Activated CD4-positive, alpha-beta T cell treated with anti-CD3 and anti-CD28 coated beads, Interleukin-2, amount 50 U/mL, for 48 hours (primary cell): ENCODE measurements around the gene NUP85.
"Not testable (repeated sequence)": the region's sequence is repeated elsewhere in the genome, so short reads cannot be mapped to it uniquely, and the experiment has no call there.

Source experiments
- DNase-seq, 2 experiments: peaks; one replicate each; pipeline ENCODE4 v3.0.0-alpha.2; 2020

Gene NUP85

GRCh38 chr17:75207050-75207407 is 1.6 kb downstream of the NUP85 start:
- not testable (repeated sequence) for DNase-seq

GRCh38 chr17:75207760-75208159 is 2.3 kb downstream of the NUP85 start:
- DNase-seq, result no peak

DNA sequence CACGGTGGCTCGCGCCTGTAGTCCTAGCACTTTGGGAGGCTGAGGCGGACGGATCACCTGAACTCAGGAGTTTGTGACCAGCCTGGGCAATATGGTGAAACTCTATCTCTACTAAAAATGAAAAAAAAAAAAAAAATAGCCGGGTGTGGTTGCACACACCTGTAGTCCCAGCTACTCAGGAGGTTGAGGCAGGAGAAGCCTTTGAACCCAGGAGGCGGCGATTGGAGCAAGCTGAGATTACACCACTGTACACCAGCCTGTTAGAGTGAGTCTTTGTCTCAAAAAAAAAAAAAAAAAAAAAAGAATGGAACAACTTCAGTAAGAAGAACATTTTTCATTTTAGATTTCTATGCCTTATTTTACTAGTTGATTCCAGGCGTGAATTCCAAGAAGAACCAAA is 2.7 kb downstream of the NUP85 start:
- no peak for DNase-seq

- no peak for DNase-seq
Measured at GRCh38 chr17:75209061-75209460, 3.6 kb downstream of the NUP85 start.

- no peak for DNase-seq
Measured at GRCh38 chr17:75218131-75218530, 12.7 kb downstream of the NUP85 start.

GRCh38 chr17:75219815-75220214 is 14.3 kb downstream of the NUP85 start:
- DNase-seq, result no peak

DNA sequence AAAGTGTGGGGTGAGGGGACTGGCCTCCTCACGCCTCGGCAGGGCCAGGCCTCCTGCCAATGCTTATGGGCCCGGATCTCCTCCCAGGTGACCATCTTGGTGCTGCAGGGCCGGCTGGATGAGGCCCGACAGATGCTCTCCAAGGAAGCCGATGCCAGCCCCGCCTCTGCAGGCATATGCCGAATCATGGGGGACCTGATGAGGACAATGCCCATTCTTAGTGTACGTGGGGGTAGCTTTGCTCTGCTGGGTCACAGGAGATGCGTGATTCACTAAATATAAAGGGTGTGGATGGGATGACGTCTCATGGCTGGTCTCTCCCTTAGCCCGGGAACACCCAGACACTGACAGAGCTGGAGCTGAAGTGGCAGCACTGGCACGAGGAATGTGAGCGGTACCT is 19.5 kb downstream of the NUP85 start:
- DNase-seq, result no peak

DNA sequence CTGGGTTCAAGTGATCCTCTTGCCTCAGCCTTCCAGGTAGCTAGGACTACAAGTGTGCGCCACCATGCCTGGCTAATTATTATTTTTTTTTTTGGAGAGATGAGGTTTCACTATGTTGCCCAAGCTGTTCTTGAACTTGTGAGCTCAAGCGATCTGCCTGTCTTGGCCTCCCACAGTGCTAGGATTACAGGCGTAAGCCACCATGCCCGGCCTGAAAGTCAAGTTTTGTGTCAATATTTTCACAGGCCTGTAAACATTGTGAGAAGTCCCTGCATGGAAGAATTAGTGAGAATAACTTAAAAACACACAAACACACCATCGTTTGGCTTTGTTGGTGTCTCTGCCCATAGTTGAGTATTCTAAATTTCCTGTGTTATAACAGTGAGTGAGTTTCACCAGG is 22.2 kb downstream of the NUP85 start:
- DNase-seq, result no peak

DNA sequence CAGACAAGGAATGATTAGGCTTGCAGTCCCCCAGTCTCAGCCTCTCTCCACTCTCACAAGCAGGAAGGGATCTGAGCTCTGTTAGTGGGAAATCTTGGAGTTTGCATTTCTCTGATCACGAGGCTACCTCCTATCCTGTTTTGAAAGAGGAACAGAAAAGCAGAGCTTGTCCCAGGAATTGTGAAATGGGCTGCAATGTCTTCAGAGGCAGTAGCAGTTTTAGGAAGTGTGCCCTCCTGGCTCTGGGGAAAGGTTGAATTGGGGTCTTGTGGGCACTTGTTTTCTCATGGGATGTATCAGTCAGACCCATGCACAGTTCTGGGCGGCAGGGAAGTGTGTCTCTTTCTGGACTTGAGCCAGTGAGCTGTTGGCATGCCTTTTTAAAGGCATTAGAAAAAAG is 22.8 kb downstream of the NUP85 start:
- no peak for DNase-seq

GRCh38 chr17:75228847-75229246 is 23.4 kb downstream of the NUP85 start:
- no peak for DNase-seq

GRCh38 chr17:75231071-75231470 is 25.6 kb downstream of the NUP85 start:
- no peak for DNase-seq

GRCh38 chr17:75231741-75232464 is 26.4 kb downstream of the NUP85 start:
- no peak for DNase-seq

- no peak for DNase-seq
Measured at GRCh38 chr17:75232786-75233185, 27.3 kb downstream of the NUP85 start.

DNA sequence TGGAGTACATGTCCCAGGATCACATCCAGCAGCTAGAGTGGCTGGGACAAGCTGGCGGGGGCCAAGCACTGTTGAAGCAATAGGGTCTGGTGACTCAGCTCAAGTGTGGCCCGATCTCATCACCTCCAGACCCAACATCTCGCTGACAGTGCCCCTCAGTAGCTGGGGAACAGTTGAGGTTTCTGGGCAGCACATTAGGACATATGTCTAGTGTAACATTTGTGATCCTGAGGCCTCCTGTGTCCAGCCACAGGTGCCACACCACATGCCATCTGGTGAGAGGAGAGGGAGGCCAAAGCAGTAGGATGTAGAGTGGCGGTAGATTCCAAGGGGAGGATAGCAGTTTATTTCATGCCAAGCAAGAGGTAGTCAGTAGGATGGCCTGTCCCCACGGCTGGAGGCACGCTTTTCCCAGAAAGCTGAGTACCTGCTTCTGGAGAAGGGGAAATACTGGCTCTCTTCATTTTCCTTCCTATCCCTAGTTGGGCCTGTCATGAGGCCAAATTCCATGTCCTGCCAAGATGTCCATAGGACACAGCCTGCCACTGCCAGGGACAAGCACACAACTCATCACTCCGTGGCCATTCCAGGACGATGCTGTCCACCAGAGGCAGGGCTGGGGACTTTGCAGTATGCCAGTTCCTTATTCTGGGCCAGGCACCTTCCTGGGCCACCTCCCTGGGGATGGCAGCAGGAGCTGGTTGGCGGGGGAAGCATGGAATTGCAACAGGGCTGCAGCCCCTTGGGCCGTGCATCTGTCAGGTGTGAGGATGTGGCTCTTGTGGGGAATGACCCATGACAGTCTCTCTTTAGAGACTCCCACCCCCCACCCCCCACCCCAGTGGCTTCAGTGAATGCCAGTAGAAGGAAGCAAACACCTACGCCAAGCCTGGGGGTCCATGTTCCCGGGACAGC is 31.9 kb downstream of the NUP85 start:
- DNase-seq, result no peak

DNA sequence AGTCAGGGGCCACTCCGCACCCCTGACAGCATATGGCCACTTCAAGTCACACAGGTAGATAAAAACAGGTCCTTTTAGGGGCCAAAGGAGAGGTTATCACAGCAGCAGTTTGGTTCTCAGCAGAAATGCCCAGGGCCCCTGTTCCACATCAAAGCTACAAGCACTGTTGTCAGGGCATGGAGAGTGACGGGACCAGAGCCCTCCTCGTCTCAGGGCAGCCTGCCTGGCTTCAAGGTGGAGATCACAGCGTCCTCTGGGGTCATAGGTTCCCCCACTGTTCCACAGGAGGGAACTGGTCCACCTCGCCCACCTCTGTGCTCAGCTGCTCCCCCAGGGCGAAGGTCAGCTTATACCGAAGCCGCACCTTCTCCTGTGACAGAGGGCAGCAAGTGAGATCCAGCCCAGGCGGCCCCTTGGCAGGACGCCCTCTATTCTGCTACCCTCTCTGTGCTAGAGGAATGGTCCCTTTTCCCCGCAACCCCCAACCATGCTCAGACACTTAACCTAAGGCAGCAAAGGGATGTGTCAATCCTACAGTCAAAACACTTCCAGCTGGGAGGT is 32.6 kb downstream of the NUP85 start:
- no peak for DNase-seq

DNA sequence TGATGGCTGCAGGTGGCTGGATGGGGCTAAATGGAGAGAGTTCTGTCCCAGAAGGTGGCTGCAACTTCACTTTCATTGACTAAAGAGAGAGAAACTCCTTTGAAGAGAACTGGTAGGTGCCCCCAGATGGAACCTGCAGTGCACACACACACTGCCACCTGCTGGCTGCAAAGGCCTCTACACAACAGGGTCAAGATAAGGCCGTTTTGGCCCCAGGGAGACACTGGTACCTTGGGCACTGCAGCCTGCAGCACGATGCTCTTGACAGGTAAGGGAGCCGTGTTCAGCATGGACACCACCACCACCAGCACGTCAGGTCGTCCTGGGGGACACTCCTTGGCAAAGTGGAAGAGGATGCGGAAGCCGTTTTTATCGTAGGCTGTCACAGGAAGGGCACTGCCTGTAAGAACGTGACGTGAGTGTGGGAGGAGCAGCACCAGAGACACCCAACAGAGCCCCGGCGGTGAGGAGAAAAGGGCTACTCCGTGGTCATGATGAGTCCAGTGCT is 33.3 kb downstream of the NUP85 start:
- DNase-seq, result peak; percentile 63 to 68

GRCh38 chr17:75239214-75239613 is 33.7 kb downstream of the NUP85 start:
- DNase-seq, result no peak

DNA sequence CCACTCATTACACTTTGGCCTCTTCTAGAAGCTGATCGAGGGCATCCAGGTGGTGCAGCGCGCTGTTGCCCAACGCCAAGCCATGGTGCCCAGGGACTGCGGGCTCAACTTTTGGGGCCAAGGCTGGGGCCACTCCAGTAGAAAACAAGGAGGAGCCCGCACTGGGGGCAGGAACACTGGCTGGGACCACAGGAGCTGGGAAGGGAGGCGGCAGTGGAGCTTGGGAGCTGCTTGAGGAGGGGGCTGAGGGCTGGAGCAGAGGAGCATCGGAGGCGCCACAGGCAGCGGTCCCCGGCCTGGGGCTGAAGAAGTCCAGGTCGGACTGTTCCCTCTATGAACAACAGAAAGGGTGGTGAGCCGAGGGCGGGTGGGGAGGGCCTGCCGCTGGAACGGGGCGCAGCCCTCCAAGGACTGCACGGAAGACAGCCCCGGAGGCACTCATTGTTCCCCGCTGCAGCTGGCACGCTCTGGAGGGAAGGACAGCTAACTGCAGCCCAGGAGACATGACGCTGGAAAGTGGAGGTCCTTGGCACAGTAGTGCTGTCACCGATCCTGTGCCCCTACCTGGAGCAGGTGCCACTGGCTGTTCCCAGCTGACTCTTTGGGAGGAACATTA is 34.4 kb downstream of the NUP85 start:
- no peak for DNase-seq

DNA sequence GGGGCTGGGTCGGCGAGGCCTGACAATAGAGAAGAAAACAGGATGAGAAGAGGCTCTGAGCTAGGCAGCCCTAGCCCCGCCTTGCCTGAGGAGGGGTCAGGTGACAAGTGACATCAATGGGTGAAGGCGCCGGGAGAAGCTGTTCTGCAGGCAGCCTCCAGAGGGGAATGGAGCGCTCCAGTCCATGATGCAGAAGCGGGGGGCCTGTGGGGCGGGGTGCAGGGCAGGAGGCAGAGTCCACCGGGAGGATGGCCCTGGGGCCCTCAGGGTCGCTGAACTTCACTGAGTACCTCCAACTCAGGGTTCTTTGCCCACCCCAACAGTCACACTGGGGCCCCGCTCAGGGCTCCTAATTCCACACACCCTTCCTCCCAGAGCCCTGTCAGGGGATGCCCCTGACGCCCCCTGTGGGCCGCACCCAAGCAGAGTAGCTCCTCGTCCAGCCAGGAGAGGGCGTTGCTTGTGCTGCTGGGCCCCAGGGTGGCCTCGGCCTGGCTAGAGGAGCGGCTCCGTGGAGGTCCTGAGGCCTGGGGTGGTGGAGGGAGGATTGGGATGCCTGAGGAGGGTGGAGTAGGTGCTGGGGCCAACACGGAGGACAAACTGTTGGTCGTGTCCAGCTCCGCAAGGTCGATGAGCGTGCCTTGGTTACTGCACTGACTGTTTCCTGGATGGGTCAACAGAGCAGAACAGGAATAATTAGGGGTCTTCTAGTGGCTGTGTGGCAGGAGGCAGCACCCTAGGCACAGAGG is 35.1 kb downstream of the NUP85 start:
- DNase-seq, result peak; percentile 48 to 62

GRCh38 chr17:75241143-75241430 is 35.6 kb downstream of the NUP85 start:
- DNase-seq, result no peak

DNA sequence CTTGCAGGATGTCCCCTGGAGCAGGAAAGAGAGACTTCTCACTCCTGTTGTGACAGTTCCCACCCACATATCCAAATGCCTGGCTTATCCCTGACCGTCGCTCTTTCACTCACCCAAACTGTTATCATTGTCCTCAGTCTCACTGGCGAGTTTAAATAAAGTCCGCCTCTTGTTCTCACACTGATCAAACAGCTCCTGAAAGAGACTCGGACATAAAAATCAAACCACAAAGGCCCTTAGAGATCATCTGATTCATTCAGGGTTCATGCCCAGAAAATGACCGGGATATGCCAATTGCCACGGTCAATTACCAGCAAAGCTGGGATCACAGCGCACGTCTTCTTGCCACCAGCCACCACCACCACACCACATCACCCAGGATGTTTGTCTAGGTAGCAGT is 36.0 kb downstream of the NUP85 start:
- no peak for DNase-seq

DNA sequence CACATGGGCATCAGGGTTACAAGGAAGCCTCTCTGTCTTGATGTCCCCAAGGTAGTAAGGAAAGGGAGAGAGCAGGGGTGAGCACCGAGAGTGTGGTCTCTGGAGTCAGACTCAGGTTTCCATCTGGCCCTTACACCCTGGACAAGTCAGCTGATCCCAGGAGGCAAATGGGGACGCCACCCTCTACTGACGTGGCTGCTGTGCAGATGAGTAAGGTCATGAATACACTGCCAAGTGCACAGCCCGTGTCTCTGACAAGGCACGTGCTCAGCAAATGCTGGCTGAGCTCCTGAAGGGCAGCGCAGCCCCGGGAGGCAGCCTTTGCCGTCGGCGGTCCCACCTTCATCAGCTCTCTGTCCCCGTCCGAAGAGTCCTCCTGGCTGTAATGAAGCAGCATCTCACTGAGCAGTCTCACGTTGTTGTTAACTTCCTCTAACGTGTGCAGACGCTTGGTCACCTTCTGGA is 36.5 kb downstream of the NUP85 start:
- peak; percentile 33 to 47 for DNase-seq
